GM19397 (cell line): ENCODE data around the gene SCARF1.
A peak's percentile ranks its signal among the peaks of the same experiment; 100 is the strongest.

Experiments used
- ATAC-seq: cut with Tn5 transposase; IDR thresholded peaks from one replicate; pipeline ENCODE4 v1.9.1; 2021; ENCODE audit warnings: mild to moderate bottlenecking, moderate library complexity; ENCODE audit not compliant: unreplicated experiment

Gene SCARF1

DNA sequence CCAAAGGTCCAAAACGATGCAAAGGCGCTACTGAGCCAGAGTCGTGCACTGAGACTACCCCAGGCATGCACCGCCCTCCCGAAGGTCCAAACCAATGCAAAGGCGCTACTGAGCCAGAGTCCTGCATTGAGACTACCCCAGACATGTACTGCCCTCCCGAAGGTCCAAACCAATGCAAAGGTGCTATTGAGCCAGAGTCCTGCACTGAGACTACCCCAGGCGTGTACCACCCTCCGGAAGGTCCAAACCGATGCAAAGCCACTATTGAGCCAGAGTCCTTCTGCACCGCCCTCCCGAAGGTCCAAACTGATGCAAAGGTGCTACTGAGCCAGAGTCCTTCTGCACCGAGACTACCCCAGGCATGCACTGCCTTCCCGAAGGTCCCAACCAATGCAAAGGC lies 44.0 kb downstream of the SCARF1 start:
- ATAC-seq = no peak

DNA sequence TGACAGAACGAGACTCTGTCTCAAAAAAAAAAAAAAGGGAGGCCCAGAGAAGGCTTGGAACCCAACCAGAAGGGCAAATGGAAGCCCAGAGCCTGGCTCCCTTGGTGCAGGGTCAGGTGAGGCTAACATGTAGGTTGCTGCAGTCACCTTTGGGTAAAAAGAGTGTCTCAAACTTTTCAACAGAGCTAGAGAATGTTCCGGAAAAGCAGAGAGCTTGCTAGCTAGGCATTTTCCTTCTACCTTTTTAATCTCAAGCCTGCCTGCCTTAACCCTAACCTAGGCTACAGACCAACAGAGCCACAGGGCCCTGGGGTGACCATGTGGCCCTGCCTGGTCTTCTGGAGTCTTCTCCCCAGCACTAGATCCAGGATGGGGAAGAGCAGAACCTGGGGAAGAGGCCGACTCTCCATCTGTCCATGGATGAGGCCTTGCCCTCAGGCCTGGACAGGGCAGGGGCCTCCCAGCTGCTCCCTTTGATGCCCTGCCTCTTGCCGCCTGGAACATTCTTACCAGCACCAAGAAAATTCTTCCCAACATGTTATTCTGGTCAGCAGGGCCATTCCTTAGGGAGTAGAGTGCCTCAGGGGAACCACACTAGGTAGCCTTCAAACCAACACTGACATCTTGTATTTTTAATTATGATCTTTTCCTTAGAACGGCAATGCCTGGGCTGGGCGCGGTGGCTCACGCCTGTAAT lies 47.0 kb downstream of the SCARF1 start:
- no peak for ATAC-seq

DNA sequence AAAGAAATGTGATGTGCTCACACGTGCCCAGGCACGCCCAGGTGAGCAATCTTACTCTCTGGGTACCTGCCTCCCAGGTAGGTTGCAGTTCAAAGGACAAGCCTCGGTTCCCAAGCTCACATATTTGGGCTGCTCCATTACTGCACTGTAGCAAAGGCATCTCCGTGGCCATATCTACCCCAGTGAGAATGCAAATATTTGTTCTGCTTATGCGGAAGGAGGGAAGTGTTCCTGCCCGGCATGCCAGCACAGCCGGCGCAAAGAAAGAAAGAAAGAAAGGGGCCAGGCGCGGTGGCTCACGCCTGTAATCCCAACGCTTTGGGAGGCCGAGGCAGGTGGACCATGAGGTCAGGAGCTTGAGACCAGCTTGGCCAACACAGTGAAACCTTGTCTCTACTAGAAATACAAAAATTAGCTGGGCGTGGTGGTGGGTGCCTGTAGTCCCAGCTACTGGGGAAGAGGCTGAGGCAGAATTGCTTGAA lies 47.6 kb downstream of the SCARF1 start:
- ATAC-seq = no peak

DNA sequence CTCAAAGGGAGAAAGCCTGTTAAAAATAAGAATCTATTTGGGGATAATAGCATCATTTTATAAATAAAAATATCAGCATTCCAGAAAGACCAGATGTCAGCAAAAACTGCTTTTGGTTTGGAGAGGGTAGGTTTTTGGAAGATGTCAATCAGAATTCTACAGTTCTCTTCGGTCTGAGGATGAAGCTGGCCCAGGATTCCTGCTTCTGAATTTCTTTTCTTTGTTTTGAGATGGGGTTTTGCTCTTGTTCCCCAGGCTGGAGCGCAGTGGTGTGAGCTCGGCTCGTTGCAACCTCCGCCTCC lies 52.0 kb downstream of the SCARF1 start:
- no peak for ATAC-seq

DNA sequence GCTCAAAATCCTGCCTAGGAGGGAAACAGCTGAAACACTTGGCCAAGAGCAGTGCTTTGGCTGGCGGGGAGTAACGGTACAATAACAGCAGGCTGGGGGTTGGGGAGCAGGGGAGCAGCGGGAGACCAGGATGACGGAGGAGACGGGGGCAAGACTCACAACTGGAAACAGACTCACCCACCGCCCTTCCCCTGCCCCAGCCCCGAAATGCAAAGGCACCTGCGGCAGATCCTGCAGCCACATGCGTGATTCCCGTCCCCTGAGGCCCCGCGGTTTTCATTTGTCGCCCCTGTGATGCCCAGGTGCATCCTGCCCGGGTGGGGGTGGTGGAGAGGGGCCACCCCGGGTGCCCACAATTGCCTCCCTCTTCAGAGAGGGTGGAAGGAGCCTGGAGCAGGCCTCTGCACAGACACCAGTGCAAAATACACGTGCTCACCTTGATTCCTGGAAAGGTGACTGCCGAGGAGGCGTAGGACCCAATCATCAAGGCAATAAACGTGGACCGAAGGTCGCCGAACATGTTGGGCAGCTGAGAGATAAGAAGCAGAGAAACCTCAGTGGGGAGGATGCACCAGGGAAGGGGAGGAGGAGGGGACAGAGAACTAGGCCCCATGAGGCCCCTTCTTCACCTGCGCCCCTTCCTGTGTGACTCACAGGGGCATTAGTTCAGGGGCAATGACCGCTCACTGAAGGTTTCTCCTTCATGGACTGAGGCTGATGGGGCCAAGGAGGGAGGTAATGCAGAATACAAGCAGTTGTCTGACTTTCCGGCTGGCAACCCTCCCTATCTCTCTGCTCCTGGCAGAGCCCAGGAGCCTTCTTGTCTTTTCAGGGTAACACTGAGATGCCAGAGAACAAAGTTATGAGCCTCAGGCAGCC lies 52.5 kb downstream of the SCARF1 start:
- peak; percentile 70 for ATAC-seq

DNA sequence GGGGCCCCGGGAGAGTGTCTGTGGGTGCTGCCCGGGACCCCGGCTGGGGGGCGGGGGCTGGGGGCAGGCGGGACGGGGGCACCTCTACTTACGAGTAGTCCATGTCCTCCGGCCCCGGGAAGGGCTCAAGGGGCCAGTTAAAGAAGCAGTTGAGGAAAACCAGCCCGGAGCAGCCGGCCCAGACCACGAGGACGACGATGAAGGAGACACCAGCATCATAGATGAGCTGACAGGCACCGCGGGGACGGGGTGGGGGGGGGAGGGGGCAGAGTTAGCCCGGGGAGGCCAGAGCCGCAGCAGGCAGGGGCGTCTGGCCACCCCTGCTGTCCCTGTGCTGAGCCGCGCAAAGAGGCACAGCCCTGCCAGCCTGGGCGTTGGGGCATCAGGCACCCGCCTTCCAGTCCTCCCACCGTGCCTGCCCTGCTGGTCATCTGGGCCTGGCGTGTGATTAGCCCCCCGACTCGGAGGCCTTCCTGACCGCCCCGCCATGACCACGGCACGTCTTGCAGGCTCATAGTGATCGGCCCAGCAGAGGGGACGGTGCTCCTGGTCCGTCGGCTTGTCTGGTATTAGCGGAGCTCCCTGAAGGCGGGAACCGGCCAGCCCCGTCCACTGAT lies 54.0 kb downstream of the SCARF1 start:
- no peak for ATAC-seq

DNA sequence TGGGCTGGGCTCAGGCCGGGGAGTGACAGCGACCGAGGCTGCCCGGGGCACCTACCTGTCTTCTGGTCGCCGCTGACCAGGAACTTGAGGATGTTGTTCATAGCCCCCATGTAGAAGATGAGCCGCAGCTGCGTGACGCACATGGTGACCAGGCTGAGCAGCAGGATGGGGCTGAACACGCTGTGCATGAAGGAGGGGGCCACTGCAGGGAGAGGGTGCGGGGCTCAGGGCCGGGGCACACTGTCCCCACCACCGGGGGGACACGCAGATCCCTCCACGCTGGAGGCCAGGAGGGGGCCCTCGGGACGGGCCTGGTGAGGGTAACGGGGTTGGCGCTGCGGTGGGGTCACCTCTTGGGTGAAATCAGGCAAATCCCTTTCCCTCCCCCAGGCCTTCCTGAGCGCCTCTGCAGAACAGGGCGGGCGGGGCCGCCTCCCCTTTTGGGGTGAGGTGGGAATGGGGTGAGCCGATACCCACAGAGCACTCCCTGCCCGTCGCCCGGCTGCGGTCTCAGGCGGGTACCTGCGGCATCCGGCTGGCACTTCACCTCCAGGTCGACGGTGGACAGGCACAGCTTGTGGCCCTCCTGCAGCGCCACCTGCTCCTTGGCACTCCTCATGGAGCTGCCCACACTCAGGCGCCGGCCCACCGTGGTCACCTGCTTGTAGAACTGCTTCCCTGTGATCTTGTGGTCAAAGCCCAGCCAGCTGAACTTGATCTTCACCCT lies 54.6 kb downstream of the SCARF1 start:
- ATAC-seq = no peak

DNA sequence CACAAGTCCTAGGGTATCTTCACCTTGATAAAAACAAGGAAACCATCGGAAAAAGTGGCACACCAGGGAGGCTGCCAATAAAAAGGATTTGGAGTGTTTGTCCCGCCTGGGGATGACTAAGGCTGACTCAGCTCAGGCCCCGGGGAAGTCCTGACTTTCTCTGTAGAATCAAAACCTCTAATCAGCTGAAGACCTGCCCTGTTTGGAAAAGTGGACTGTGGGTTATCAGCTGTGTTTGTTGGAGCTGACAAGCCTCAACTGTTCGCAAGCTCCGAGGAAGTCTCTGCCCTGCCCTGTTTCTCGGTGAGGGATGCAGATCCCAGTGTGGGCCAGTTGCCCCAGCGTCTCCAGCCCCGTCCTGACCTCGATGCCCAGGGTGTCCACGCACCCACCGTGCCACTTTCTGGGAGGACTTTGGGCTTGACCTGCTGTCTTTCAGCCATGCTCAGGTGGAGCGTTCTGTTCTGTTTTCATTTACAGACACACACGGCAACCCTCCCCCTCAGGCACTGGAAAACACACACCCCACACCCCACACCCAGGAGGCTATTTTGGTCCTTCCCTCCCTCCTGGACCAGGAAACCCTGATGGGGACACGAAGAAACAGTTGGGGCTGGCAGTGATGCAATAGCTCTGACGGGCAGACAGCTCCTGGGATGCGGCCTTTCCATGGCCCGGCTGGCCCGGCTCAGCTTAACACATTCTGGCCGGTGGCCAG lies 55.3 kb downstream of the SCARF1 start:
- ATAC-seq = no peak

DNA sequence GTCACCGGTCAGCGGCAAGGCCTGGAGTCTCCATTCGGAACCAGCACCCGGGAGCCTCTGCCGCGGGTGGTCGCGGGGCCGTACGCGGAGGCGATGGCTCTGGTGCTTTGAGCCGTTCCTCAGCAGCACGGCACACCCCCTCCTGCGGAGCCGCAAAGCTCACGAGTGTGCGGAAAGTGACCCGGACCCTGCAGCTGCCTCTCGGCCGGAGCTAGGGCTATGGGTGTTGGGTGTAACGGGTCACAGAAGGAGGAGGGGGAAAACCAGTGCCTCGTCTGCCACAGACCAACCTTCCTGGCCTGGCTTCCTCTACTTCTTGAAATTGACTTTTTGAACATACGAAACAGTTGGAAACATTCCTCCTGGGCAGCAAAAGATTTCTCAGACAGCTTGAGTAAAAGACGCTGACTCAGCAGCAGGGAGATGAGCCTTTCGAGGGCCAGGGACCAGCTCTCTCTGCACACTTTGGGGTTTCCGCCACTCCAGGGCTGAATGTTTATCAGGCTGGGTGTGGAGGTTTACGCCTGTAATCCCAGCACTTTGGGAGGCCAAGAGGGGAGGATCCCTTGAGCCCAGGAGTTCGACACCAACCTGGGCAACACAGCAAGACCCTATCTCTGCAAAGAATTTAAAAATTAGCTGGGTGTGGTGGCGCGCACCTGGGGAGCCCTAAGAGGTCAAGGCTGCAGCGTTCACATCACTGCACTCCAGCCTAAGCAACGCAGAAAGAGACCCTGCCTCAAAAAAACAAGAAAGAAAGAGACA lies 56.5 kb downstream of the SCARF1 start:
- no peak for ATAC-seq

DNA sequence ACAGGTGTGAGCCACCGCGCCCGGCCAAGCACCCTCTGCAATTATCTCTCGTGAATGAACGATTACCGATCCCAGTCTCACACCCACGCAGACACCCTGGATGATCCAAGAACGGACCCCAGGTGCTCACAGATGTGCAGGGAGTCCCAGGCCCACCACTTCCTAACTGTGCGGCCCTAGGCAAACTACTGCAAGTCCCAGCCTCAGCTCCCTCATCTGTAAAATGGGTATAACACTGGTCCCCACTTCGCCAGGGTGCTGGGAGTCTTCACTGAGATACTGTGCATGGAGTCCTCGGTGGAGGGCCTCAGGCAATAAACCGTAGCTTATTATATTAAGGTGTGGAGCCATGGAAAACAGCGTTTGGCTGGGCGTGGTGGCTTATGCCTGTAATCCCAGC lies 61.4 kb downstream of the SCARF1 start:
- no peak for ATAC-seq
